ENCODE results near the gene ATAD3C. TPM values are rescaled to one million over a fixed set of nuclear protein-coding genes. Genes with fewer than 3 reads are reported as not detected.

ATAD3C gene, protein sequence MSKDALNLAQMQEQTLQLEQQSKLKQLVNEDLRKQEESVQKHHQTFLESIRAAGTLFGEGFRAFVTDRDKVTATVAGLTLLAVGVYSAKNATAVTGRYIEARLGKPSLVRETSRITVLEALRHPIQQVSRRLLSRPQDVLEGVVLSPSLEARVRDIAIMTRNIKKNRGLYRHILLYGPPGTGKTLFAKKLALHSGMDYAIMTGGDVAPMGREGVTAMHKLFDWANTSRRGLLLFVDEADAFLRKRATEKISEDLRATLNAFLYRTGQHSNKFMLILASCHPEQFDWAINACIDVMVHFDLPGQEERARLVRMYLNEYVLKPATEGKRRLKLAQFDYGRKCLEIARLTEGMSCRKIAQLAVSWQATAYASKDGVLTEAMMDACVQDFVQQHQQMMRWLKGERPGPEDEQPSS
- 1 to 10 TPM in 2 of 3 donors, under 1 TPM in 1; 0.13 to 2.2 (median 1.5) TPM for total RNA-seq
- 1.2 TPM for total RNA-seq (2013)

DNA sequence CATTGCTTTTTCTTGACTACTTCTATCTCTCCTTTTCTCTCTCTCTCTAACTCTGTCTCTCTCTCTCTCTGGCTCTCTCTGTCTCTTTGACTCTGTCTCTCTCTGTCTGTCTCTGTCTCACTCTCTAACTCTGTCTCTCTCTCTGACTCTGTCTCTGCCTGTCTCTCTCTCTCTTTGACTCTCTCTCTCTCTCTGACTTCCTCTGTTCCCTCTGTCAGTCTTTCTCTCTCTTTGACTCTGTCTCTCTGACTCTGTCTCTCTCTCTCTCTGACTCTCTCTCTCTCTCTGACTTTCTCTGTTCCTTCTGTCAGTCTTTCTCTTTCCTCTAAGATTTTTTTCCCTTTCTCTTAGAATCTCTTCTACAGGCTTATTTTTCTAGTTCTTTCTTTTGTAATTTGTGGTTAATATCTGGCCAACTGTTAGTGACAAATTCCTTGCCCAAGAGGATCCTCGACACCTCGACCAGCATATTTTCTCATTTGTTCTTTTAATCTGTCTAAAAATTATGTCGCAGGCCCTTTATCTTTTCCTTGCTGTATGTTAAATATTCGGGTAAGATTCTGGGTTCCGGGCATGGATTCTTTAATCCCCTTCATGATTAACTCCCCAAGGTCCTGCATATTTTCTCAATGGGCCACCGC is at the start of gene ATAD3C:
Gene ATAD3C, plus strand, starts transcription at position 591 of the 641 bp plus-strand sequence. CDS start 995 bp downstream, outside the sequence.
- peaks cover 0 to 5% of the 10 kb centered on the region in 2 donors for H3K27me3 Mint-ChIP-seq (ENCODE audit: low read depth in 2 of 2)
- H3K4me1 ChIP-seq (ENCODE audit: control insufficient read depth, insufficient read depth, low read length), result no peaks in the 10 kb centered on the region
- intact Hi-C loops (cut with micrococcal nuclease), result no loop called here
- H3K4me1 Mint-ChIP-seq, result no peaks in the 10 kb centered on the region
- ATAC-seq (no peak), DNase-seq (no peak)
- no peak within 1 kb of the TSS for H3K27ac Mint-ChIP-seq
- H3K4me3 Mint-ChIP-seq, result no peak within 1 kb of the TSS
- H3K27me3 ChIP-seq (ENCODE audit: control insufficient read depth, insufficient read depth, low read length), result no peaks in the 10 kb centered on the region
- no peaks in the 10 kb centered on the region for H3K9me3 ChIP-seq (ENCODE audit: control insufficient read depth, insufficient read depth, low read length)
- TF ChIP-seq, protein P1, sequence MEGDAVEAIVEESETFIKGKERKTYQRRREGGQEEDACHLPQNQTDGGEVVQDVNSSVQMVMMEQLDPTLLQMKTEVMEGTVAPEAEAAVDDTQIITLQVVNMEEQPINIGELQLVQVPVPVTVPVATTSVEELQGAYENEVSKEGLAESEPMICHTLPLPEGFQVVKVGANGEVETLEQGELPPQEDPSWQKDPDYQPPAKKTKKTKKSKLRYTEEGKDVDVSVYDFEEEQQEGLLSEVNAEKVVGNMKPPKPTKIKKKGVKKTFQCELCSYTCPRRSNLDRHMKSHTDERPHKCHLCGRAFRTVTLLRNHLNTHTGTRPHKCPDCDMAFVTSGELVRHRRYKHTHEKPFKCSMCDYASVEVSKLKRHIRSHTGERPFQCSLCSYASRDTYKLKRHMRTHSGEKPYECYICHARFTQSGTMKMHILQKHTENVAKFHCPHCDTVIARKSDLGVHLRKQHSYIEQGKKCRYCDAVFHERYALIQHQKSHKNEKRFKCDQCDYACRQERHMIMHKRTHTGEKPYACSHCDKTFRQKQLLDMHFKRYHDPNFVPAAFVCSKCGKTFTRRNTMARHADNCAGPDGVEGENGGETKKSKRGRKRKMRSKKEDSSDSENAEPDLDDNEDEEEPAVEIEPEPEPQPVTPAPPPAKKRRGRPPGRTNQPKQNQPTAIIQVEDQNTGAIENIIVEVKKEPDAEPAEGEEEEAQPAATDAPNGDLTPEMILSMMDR (IDR thresholded peaks at IDR 0.05), result no peak
- no peaks in the 10 kb centered on the region for H3K36me3 ChIP-seq (ENCODE audit: control insufficient read depth, insufficient read depth, low read length)
- H3K27ac ChIP-seq (ENCODE audit: low read length), result no peak within 1 kb of the TSS
- no peak within 1 kb of the TSS for H3K4me3 ChIP-seq (ENCODE audit: low read length)
- no peaks in the 10 kb centered on the region for H3K9me3 Mint-ChIP-seq
- H3K36me3 Mint-ChIP-seq, result no peaks in the 10 kb centered on the region
- WGBS (ENCODE audit: insufficient coverage), result 90% methylated on average over 6 of the region's 6 CpGs

DNA sequence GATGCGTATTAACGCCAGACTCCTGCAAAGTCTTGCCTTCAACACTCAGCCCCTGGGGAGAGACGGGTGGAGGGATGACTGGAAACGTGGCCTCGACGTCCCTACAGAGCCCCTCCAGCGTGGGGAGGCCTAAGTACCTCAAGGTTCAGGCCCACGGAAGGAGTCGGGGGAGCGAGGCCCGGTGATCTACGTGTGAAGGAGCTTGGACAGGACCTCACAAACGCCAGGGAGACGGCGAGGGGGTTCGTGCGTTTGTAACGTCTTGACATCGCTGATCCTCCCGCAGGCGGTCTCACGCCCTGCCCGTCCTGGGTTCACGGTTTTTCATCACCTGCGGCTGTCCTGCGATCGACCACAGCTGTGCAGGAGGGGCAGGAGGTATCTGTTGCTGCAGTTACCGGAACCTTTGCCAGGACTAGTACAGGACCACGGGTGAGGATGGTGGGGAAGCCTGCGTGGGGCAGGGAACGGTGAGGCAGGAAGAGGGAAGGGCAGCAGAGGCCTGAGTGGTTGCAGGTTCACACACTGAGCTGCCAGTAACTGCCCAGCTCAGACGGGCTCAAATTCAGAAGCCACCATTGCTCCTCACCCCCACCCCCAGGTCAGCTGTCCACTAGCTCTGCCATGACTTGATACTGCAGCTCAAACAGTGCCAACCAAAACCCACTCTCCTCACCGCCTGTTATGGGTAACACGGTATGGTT is 49.5 kb upstream of the ATAD3C start:
- ATAC-seq, result no peak
- 5% methylated on average over 34 of the region's 34 CpGs for WGBS (ENCODE audit: insufficient coverage)
- H3K9me3 Mint-ChIP-seq, result no peaks in the 10 kb centered on the region

DNA sequence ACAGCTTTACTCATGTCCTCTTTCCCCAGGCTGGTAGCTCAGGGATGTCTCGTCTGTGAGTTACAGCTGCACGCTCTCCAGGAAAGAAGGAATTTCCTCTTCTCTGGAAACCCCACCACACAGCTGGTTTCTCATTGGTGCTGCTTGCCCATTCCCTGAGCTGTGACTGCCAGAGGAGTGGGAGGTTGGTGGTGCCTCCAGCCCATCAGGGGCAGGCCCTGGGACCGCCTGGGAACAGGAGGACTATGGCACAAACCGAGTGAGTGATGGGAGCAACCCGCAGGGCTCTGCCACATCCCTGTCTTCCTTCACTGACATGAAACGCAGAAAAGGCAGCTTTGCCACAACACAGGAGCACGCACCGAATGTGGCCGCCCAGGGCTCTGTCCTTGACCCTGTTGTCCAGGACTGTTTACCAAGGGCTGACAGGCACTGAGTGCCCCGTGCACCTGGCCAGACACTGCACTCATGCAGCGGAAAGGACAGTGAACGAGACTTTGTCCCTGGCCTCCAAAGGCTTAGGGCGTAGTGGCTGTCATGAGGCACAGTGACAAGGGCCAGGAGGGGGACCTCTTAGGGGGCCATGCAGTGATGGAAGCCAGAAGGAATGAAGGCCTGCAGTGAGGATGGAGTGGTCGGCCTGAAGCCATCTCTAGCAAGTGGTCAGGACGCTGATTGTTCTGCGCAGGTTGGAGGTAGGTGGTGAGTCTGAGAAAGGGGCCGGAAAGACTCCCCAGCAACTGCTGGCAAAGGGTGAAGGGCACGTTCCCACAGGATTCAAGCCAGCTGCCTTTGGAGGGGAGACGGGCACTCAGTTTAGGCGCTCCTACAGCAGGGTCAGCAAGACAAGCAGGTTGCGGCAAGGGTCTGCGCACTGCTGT is 48.7 kb upstream of the ATAD3C start:
- Histone ChIP-seq H3K27ac (ENCODE audit: low read length) (peak overlapping the region; percentile 92), H3K36me3 (ENCODE audit: control insufficient read depth, insufficient read depth, low read length) (peaks cover 50% of the 10 kb centered on the region), H3K4me1 (ENCODE audit: control insufficient read depth, insufficient read depth, low read length) (peaks cover 40% of the 10 kb centered on the region), H3K27me3 (ENCODE audit: control insufficient read depth, insufficient read depth, low read length) (no peaks in the 10 kb centered on the region), H3K9me3 (ENCODE audit: control insufficient read depth, insufficient read depth, low read length) (no peaks in the 10 kb centered on the region), H3K4me3 (ENCODE audit: low read length) (no peak overlapping the region)
- WGBS (ENCODE audit: insufficient coverage), result 92% methylated on average over 22 of the region's 22 CpGs
- Mint-ChIP-seq H3K27ac (peak overlapping the region; percentile 86 to 94), H3K9me3 (no peaks in the 10 kb centered on the region), H3K4me3 (peak overlapping the region; percentile 93), H3K27me3 (ENCODE audit: low read depth in 2 of 2) (no peaks in the 10 kb centered on the region), H3K4me1 (peaks cover 29 to 44% of the 10 kb centered on the region in 2 donors), H3K36me3 (no peaks in the 10 kb centered on the region)
- TF ChIP-seq, protein P1 (IDR thresholded peaks at IDR 0.05), result no peak
- ATAC-seq (no peak), DNase-seq (no peak)
- intact Hi-C loops (cut with micrococcal nuclease), result no loop called here

More for the DNA sequence above, 49.5 kb upstream of the ATAD3C start:
- H3K9me3 ChIP-seq (ENCODE audit: control insufficient read depth, insufficient read depth, low read length), result no peaks in the 10 kb centered on the region
- Mint-ChIP-seq H3K4me3 (peak overlapping the region; percentile 93), H3K4me1 (peaks cover 29 to 46% of the 10 kb centered on the region in 2 donors), H3K27me3 (ENCODE audit: low read depth in 2 of 2) (no peaks in the 10 kb centered on the region), H3K36me3 (peaks cover 2% of the 10 kb centered on the region), H3K27ac (peak overlapping the region; percentile 86 to 94)
- intact Hi-C loops (cut with micrococcal nuclease), result loop anchor here (1.0 kb wide), 2 partner anchors 7 to 25 kb away; partner anchors contain the start of genes AURKAIP1 and MRPL20
- TF ChIP-seq, protein P1 (IDR thresholded peaks at IDR 0.05), result no peak
- H3K4me3 ChIP-seq (ENCODE audit: low read length), result peak overlapping the region; percentile 100
- H3K27ac ChIP-seq (ENCODE audit: low read length), result peak overlapping the region; percentile 92
- no peaks in the 10 kb centered on the region for H3K27me3 ChIP-seq (ENCODE audit: control insufficient read depth, insufficient read depth, low read length)
- peaks cover 50% of the 10 kb centered on the region for H3K36me3 ChIP-seq (ENCODE audit: control insufficient read depth, insufficient read depth, low read length)
- DNase-seq, result peak in 1 of 2 donors; percentile 49
- peaks cover 32% of the 10 kb centered on the region for H3K4me1 ChIP-seq (ENCODE audit: control insufficient read depth, insufficient read depth, low read length)

Measured in natural killer cell (primary cell).